Fibroblast of lung (primary cell): Measurements from ENCODE around the gene PDCD7.

ENCODE experiments used
- EZH2 ChIP-seq: IDR thresholded peaks from 2 replicates; pipeline ENCODE4 v1.5.1; 2012; ENCODE audit warnings: low read length, control low read depth, mild to moderate bottlenecking; ENCODE audit errors: missing control alignments
- TF ChIP-seq, protein P1 (sequence below), 2 donors: IDR thresholded peaks in 1 of 2; conservative IDR thresholded peaks in 1 of 2; 1 replicate in 1 of 2; 2 replicates in 1 of 2; pipeline ENCODE4 v1.5.1; 2011 to 2012; ENCODE audit warnings: low read length in 2 of 2, control low read depth in 1 of 2, inconsistent platforms in 1 of 2, low read depth in 1 of 2, mild to moderate bottlenecking in 1 of 2

GRCh38 chr15:65174509-65174908 is 40.9 kb upstream of the PDCD7 start:
- TF ChIP-seq, protein P1, sequence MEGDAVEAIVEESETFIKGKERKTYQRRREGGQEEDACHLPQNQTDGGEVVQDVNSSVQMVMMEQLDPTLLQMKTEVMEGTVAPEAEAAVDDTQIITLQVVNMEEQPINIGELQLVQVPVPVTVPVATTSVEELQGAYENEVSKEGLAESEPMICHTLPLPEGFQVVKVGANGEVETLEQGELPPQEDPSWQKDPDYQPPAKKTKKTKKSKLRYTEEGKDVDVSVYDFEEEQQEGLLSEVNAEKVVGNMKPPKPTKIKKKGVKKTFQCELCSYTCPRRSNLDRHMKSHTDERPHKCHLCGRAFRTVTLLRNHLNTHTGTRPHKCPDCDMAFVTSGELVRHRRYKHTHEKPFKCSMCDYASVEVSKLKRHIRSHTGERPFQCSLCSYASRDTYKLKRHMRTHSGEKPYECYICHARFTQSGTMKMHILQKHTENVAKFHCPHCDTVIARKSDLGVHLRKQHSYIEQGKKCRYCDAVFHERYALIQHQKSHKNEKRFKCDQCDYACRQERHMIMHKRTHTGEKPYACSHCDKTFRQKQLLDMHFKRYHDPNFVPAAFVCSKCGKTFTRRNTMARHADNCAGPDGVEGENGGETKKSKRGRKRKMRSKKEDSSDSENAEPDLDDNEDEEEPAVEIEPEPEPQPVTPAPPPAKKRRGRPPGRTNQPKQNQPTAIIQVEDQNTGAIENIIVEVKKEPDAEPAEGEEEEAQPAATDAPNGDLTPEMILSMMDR (conservative IDR thresholded peaks at IDR 0.05 in 1 of 2, IDR thresholded peaks at IDR 0.05 in 1 of 2; ENCODE audit: low read depth in 1 of 2, low read length in 2 of 2) = no peak
- no peak for TF ChIP-seq EZH2
